Psoas muscle (tissue), 8 donors: ENCODE results near the gene GPR37L1. TPM values are rescaled to one million over a fixed set of nuclear protein-coding genes. Genes with fewer than 3 reads are reported as not detected.

Experiments
- ATAC-seq, 4 donors: fragments of 200-7000 bp; cut with Tn5 transposase; one replicate each; pipeline ENCODE4 v1.9.1; 2020; ENCODE audit warnings: moderate library complexity in 3 of 4, mild to moderate bottlenecking in 2 of 4
- DNase-seq, 2 donors: peaks; one replicate each; pipeline ENCODE4 v3.0.0-alpha.2; 2020
- H3K27ac ChIP-seq: fragments of 200-600 bp; one replicate; pipeline ENCODE4 v1.8.0; 2022
- H3K27me3 ChIP-seq, 3 donors: fragments of 200-600 bp in 1 of 3; one replicate each; pipeline versions ENCODE4 v1.6.1 to v1.8.0; 2013 to 2022; ENCODE audit warnings: low read length in 2 of 3, mild to moderate bottlenecking in 2 of 3, moderate library complexity in 1 of 3; ENCODE audit not compliant: insufficient read depth in 3 of 3
- H3K36me3 ChIP-seq, 2 donors: fragments of 200-600 bp in 1 of 2; one replicate each; pipeline versions ENCODE4 v1.6.1 to v1.8.0; 2013 to 2022; ENCODE audit warnings: low read depth in 1 of 2, mild to moderate bottlenecking in 1 of 2, moderate library complexity in 1 of 2; ENCODE audit not compliant: insufficient read depth in 1 of 2
- H3K4me1 ChIP-seq: fragments of 200-600 bp; one replicate; pipeline ENCODE4 v1.8.0; 2022
- H3K4me3 ChIP-seq: fragments of 200-600 bp; one replicate; pipeline ENCODE4 v1.8.0; 2022; ENCODE audit warnings: mild to moderate bottlenecking
- H3K9me3 ChIP-seq: fragments of 200-600 bp; one replicate; pipeline ENCODE4 v1.8.0; 2022
- WGBS, 3 donors: extraction: QIAGEN DNeasy Blood & Tissue Kit; methylation state at CpG; one replicate each; pipeline versions ENCODE4 v1.1.6 to v1.1.7; 2013; 5-methylcytosine and 5-hydroxymethylcytosine counted together
- intact Hi-C, 2 donors: fragments of 100-400 bp; cut with DNase I; formaldehyde crosslinking; loops; one replicate each; pipeline versions ENCODE4 v1.11.0 to v1.14.2; 2022
- polyA plus RNA-seq, 3 donors: library from polyadenylated mRNA; stranded (reverse); fragments of 200-250 nt; gene quantifications; one replicate each; pipeline ENCODE4 v1.2.3, GENCODE V29; 2013
- total RNA-seq, 4 donors: library from RNA; stranded (reverse); fragmentation: NEBNext Ultra II Directional in 2 of 4; extraction: Animal tissue kit (Norgen Biotek cat#: 25700) in 2 of 4; gene quantifications; one replicate each; pipeline versions ENCODE4 v1.2.1 to v1.2.4, GENCODE V29; 2021 to 2023
- TF ChIP-seq, protein P1 (sequence below): fragments of 200-600 bp; IDR thresholded peaks from one replicate; pipeline ENCODE4 v1.8.0; 2022; ENCODE audit warnings: antibody characterized with exemption
- donor health status: healthy with polysubstance abuse.
- donor health status: DM: no; HTN: no; CAD: no; lungs with moderate emphysema.
- donor health status: Bipolar disorder and iron deficiency.
- donor health status: healthy.
- donor health status: DM: yes; HTN: yes; CAD: no.
- donor health status: DM: no; HTN: no; CAD: no.
- donor health status: DM: no; HTN: no; CAD: no.
- donor health status: DM: yes; HTN: yes; CAD: no.

GPR37L1 gene
- total and polyA plus RNA-seq, 7 donors = 0.01 TPM; not detected in 4

DNA sequence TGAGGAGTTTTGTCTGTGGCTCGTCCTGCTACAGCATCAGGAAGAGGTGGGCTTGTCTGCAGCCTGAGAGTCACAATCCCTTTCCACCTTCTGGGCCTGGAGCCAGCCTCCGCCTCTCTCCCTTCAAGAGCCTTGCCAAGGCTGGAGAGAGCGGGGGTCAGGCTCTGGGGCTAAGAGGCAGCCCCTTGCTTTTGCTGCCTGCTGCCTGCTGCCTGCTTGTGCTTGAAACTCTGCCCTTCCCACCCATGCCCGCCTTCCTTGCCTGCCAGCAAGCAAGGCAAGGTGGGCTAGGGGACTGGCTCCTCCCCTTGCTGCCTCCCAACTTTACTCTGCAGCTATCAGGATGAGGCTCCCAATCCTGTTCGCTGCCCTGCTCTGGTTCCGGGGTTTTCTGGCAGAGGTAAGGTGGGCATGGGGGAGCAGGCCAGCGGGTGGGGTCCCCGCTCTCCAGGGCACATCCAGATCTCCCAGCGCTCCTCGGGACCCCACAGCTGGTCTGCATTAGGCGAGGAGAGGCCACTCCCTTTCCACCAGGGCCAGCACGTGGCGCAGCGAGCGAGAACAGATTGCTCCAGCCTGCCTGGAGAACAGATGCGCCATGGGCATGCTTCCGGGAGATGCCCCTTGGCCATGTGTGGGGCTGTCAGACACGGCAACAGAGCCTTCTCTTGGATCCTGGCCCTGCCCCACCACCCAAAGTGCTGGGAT, 45.1 kb downstream of the GPR37L1 start:
- Histone ChIP-seq H3K4me1 (no peaks in the 10 kb centered on the region), H3K36me3 (no peaks in the 10 kb centered on the region), H3K27ac (no peak overlapping the region), H3K27me3 (peaks cover 0 to 2% (median 0%) of the 10 kb centered on the region in 3 donors), H3K4me3 (no peak overlapping the region), H3K9me3 (no peaks in the 10 kb centered on the region)
- intact Hi-C loops = no loop called here
- DNase-seq (peak in 1 of 2 donors; percentile 55), ATAC-seq (peak in 3 of 4 donors; percentile 50 to 58 (median 51))
- 31 to 36% (median 35%) methylated on average over 18 of the region's 18 CpGs for WGBS, 3 donors
- TF ChIP-seq, protein P1, sequence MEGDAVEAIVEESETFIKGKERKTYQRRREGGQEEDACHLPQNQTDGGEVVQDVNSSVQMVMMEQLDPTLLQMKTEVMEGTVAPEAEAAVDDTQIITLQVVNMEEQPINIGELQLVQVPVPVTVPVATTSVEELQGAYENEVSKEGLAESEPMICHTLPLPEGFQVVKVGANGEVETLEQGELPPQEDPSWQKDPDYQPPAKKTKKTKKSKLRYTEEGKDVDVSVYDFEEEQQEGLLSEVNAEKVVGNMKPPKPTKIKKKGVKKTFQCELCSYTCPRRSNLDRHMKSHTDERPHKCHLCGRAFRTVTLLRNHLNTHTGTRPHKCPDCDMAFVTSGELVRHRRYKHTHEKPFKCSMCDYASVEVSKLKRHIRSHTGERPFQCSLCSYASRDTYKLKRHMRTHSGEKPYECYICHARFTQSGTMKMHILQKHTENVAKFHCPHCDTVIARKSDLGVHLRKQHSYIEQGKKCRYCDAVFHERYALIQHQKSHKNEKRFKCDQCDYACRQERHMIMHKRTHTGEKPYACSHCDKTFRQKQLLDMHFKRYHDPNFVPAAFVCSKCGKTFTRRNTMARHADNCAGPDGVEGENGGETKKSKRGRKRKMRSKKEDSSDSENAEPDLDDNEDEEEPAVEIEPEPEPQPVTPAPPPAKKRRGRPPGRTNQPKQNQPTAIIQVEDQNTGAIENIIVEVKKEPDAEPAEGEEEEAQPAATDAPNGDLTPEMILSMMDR = no peak

DNA sequence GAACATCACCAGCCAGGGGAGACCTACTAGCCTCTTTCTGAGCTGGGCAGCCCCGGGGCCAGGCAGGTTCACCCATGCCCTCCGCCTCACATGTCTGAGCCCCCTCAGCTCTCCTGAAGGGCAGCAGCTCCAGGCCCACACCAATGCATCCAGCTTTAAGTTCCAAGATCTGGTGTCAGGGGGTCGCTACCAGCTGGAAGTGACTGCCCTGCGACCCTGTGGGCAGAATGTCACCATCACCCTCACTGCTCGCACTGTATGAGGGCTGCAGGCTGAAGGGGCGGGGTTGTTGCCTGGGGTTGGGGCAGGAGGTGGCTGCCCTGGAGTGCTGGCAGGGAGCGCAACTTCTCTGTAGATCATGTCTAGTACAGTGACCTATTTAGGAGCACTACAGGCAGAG, 46.1 kb downstream of the GPR37L1 start:
- peaks cover 0 to 2% (median 0%) of the 10 kb centered on the region in 3 donors for H3K27me3 ChIP-seq
- H3K4me3 ChIP-seq = no peak overlapping the region
- H3K4me1 ChIP-seq = no peaks in the 10 kb centered on the region
- ATAC-seq (no peak), DNase-seq (no peak)
- WGBS, 3 donors = 94 to 95% (median 95%) methylated on average over 7 of the region's 7 CpGs
- H3K9me3 ChIP-seq = no peaks in the 10 kb centered on the region
- TF ChIP-seq, protein P1 = no peak
- intact Hi-C loops = no loop called here
- no peak overlapping the region for H3K27ac ChIP-seq
- H3K36me3 ChIP-seq = no peaks in the 10 kb centered on the region

DNA sequence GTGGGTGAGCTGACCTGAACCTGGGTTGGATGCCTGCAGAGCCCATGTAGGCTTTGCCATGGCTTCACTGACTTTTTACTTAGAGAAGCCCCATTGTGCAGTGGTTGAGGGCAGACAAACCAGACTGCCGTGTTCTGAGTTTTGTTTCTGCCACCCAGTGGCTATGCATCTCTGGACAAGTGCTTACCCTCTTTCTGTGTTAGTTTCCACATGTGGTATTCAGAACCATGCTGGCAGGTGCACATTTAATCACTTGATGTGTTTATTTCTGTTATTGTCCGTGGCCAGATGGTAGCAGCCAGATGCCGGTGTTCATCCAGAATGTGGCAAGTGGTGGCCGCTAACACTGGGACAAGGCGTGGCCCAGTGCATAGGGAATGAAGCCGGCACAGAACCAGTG, 48.0 kb downstream of the GPR37L1 start:
- Histone ChIP-seq H3K4me3 (no peak overlapping the region), H3K27ac (no peak overlapping the region), H3K27me3 (peaks cover 0 to 2% (median 0%) of the 10 kb centered on the region in 3 donors), H3K4me1 (no peaks in the 10 kb centered on the region), H3K36me3 (no peaks in the 10 kb centered on the region), H3K9me3 (no peaks in the 10 kb centered on the region)
- intact Hi-C loops = no loop called here
- ATAC-seq = peak in 1 of 4 donors; percentile 34
- TF ChIP-seq, protein P1 = no peak
- no peak for DNase-seq
- 63 to 66% (median 64%) methylated on average over 6 of the region's 6 CpGs for WGBS, 3 donors

DNA sequence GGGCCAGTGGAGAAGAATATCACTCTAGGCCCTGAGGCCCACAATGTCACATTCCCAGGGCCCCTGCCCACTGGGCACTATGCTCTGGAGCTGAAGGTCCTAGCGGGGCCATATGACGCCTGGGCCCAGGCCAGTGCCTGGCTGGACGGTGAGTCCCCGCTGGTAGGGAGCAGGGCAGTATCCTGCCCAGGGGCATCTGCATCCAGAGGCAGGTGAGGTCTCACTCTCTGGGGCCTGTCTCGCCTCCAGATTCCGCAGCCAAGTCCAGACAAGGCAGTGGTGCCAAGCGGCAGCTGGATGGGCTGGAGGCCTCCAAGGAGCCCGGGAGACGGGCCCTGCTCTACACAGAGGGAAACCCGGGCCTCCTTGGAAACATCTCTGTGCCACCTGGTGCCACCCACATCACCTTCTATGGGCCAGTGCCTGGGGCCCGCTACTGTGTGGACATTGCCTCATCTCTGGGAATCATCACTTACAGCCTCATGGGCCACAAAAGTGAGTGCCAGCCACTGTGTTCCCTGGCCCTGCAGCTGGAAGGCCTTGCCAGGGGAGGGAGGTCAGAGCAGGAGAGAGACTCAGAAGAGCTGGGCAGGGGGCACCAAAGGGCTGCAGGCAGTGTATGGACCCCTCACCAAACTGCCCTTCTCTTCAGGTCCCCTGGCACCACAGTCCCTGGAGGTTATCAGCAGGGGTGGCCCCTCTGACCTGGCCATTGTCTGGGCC, 48.7 kb downstream of the GPR37L1 start:
- Histone ChIP-seq H3K27ac (no peak overlapping the region), H3K4me1 (no peaks in the 10 kb centered on the region), H3K9me3 (no peaks in the 10 kb centered on the region), H3K36me3 (no peaks in the 10 kb centered on the region), H3K27me3 (peaks cover 0 to 2% (median 0%) of the 10 kb centered on the region in 3 donors), H3K4me3 (no peak overlapping the region)
- TF ChIP-seq, protein P1 = no peak
- intact Hi-C loops = no loop called here
- ATAC-seq = peak in 2 of 4 donors; percentile 14 to 42
- 74 to 91% (median 78%) methylated on average over 11 of the region's 11 CpGs for WGBS, 3 donors
- no peak for DNase-seq
